DOHH2 (cell line): Measurements from ENCODE around the gene TAPBP.
A peak's percentile ranks its signal among the peaks of the same experiment; 100 is the strongest.
"Not testable (repeated sequence)": the region's sequence is repeated elsewhere in the genome, so short reads cannot be mapped to it uniquely, and the experiment has no call there.

Source experiments
- H3F3A ChIP-seq: fragments of 200-600 bp; sonication (generic), shearing (Covaris generic); 2 replicates; pipeline ENCODE4 v1.6.0; 2016; ENCODE audit warnings: antibody characterized with exemption, mild to moderate bottlenecking; ENCODE audit not compliant: control insufficient read depth, insufficient read depth
- H3K27ac ChIP-seq: fragments of 200-600 bp; sonication (generic); 2 replicates; pipeline ENCODE4 v1.5.1; 2014; ENCODE audit warnings: low read depth, mild to moderate bottlenecking, low read length, moderate library complexity
- H3K27me3 ChIP-seq: fragments of 200-600 bp; sonication (generic); 2 replicates; pipeline ENCODE4 v1.6.1; 2014; ENCODE audit warnings: mild to moderate bottlenecking, low read length, mixed read lengths; ENCODE audit not compliant: control insufficient read depth
- H3K36me3 ChIP-seq: fragments of 200-600 bp; sonication (generic); 2 replicates; pipeline ENCODE4 v1.6.1; 2014; ENCODE audit warnings: mild to moderate bottlenecking, low read length, moderate library complexity, mixed read lengths; ENCODE audit not compliant: control insufficient read depth
- H3K4me1 ChIP-seq: fragments of 200-600 bp; sonication (generic); 2 replicates; pipeline ENCODE4 v1.6.1; 2014; ENCODE audit warnings: mild to moderate bottlenecking, low read length, mixed read lengths; ENCODE audit not compliant: control insufficient read depth
- H3K4me2 ChIP-seq: fragments of 200-600 bp; sonication (generic); 2 replicates; pipeline ENCODE4 v1.6.0; 2014; ENCODE audit warnings: mild to moderate bottlenecking, low read length, moderate library complexity
- H3K4me3 ChIP-seq: fragments of 200-600 bp; sonication (generic); 2 replicates; pipeline ENCODE4 v1.5.1; 2014; ENCODE audit warnings: mild to moderate bottlenecking, low read length, mixed read lengths
- H3K79me2 ChIP-seq: fragments of 200-600 bp; sonication (generic); 2 replicates; pipeline ENCODE4 v1.6.1; 2014; ENCODE audit warnings: mild to moderate bottlenecking, low read length, mixed read lengths; ENCODE audit not compliant: control insufficient read depth
- H3K9me2 ChIP-seq: fragments of 200-600 bp; sonication (generic); replicated peaks from 2 replicates; pipeline ENCODE4 v1.6.1; 2014; ENCODE audit warnings: mild to moderate bottlenecking, low read length, mixed read lengths; ENCODE audit not compliant: control insufficient read depth
- H3K9me3 ChIP-seq: fragments of 200-600 bp; sonication (generic); 2 replicates; pipeline ENCODE4 v1.6.1; 2014; ENCODE audit warnings: antibody characterized with exemption, low read length, mixed read lengths; ENCODE audit not compliant: control insufficient read depth, insufficient read depth
- H4K20me1 ChIP-seq: fragments of 200-600 bp; sonication (generic); 2 replicates; pipeline ENCODE4 v1.6.0; 2014; ENCODE audit warnings: low read depth, mild to moderate bottlenecking, antibody characterized with exemption, low read length, moderate library complexity; ENCODE audit not compliant: control insufficient read depth, insufficient read depth
- CTCF ChIP-seq: fragments of 200-600 bp; sonication (generic); IDR thresholded peaks from one replicate; pipeline ENCODE4 v1.5.1; 2014; ENCODE audit warnings: antibody characterized with exemption, mild to moderate bottlenecking, low read depth, low read length; ENCODE audit not compliant: poor library complexity, severe bottlenecking
- EZH2phosphoT487 ChIP-seq: fragments of 200-600 bp; sonication (generic); IDR thresholded peaks from 2 replicates; pipeline ENCODE4 v1.6.1; 2017; ENCODE audit warnings: borderline replicate concordance, mild to moderate bottlenecking, antibody characterized with exemption, low read length, moderate library complexity, mixed read lengths

The TAPBP gene

DNA sequence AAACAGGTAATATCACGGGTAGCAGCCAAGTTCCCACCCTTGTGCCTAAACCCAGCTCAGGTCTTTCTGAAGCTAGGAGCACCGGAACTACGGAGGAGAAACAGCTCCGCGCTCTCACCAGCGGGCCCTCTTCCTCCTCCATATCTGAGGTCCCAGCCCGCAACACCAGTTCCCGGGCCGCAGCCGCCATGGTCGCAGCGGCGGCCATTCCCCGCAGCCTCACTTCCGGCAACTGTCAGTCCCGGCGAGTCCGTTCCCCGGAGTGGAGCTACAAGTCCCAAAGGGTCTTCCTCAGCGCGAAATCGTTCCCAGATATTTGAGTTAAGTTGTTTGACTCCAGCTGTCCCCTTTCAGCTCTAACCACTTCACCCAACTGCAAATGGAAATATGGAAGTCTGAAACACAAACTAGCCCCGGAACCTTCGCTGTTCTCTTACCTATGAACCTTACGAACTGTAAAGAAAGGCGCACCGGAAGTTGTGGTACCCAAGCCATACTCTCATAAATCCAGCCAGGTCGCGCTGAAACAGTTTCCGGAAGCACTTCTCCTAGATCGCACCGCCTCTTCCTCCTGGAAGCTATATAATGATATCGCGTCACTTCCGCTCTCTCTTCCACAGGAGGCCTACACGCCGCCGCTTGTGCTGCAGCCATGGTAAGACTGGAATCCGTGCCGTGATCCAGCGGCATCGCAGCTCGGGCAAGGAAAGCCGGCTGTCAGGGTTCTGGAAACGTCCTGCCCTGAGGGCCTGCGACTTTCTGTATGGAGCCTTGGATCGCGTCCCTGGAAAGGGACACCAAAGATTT lies 42.2 kb downstream of the TAPBP start, which contains the start of the genes RPS18 and VPS52:
TSS of gene RPS18 (plus strand) at position 608 of the 807 bp plus-strand sequence. CDS start at position 653, 45 bp downstream.
TSS of gene VPS52 (minus strand) at position 409 of the 807 bp plus-strand sequence. CDS start at position 208, 201 bp downstream.
- Histone ChIP-seq H3K4me2 (peak within 1 kb of the TSS; percentile 99), H3K27me3 (no peaks in the 10 kb centered on the region), H3F3A (peaks cover 48% of the 10 kb centered on the region), H3K79me2 (peaks cover 67% of the 10 kb centered on the region), H3K9me2 (no peaks in the 10 kb centered on the region), H3K36me3 (peaks cover 86% of the 10 kb centered on the region), H3K4me3 (peak within 1 kb of the TSS; percentile 93), H4K20me1 (peaks cover 25% of the 10 kb centered on the region), H3K27ac (peak within 1 kb of the TSS; percentile 80), H3K9me3 (no peaks in the 10 kb centered on the region), H3K4me1 (peaks cover 42% of the 10 kb centered on the region)
- TF ChIP-seq CTCF (no peak), EZH2phosphoT487 (no peak)

DNA sequence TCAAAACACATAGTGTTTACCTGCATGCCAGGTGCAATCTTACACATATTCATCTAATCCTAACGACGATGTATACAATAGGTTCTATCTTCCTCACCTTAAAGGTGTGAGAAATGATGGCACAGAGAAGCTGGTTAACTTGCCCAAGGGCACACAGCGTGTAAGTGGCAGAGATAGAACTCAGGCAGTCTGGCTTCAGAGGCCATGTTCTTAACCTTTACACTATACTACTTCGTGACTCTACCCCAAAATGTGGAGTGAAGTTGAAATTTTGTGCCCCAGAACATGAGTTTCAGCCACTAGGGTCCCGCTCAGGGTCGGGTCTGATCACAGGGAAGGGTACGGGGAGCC lies 42.8 kb downstream of the TAPBP start:
- Histone ChIP-seq H3F3A (peaks cover 42% of the 10 kb centered on the region), H3K27me3 (no peaks in the 10 kb centered on the region), H3K79me2 (peaks cover 67% of the 10 kb centered on the region), H4K20me1 (peaks cover 25% of the 10 kb centered on the region), H3K36me3 (peaks cover 86% of the 10 kb centered on the region), H3K27ac (peak overlapping the region; percentile 80), H3K9me3 (no peaks in the 10 kb centered on the region), H3K4me1 (peaks cover 37% of the 10 kb centered on the region), H3K9me2 (no peaks in the 10 kb centered on the region), H3K4me3 (peak overlapping the region; percentile 93), H3K4me2 (peak overlapping the region; percentile 69)
- TF ChIP-seq CTCF (peak; percentile 36), EZH2phosphoT487 (no peak)

GRCh38 chr6:33264015-33264414 lies 49.9 kb downstream of the TAPBP start:
- no peak overlapping the region for H3K4me3 ChIP-seq
- peaks cover 81% of the 10 kb centered on the region for H3K36me3 ChIP-seq
- H3K9me3 ChIP-seq: no peaks in the 10 kb centered on the region
- no peak for TF ChIP-seq CTCF
- no peak for TF ChIP-seq EZH2phosphoT487
- H3F3A ChIP-seq: no peaks in the 10 kb centered on the region
- no peaks in the 10 kb centered on the region for H3K4me1 ChIP-seq
- H3K27ac ChIP-seq: no peak overlapping the region
- no peaks in the 10 kb centered on the region for H4K20me1 ChIP-seq
- no peaks in the 10 kb centered on the region for H3K9me2 ChIP-seq
- no peaks in the 10 kb centered on the region for H3K79me2 ChIP-seq
- H3K4me2 ChIP-seq: no peak overlapping the region
- no peaks in the 10 kb centered on the region for H3K27me3 ChIP-seq

DNA sequence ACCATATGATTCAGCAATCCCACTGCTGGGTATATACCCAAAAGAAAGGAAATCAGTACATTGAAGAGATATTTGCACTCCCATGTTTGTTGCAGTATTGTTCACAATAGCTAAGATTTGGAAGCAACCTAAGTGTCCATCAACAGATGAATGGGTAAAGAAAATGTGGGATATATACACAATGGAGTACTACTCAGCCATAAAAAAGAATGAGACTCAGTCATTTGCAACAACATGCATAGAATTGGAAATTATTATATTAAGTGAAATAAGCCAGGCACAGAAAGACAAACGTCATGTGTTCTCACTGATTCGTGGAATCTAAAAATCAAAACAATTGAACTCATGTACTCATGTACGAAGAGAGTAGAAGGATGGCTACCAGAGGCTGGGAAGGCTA lies 51.4 kb downstream of the TAPBP start:
- not testable (repeated sequence) for H3K4me3 ChIP-seq, H3K79me2 ChIP-seq, H3K27ac ChIP-seq, H3K27me3 ChIP-seq, H3F3A ChIP-seq, H3K4me1 ChIP-seq, H3K4me2 ChIP-seq, H4K20me1 ChIP-seq, H3K9me2 ChIP-seq, H3K9me3 ChIP-seq
- peaks cover 71% of the 10 kb centered on the region for H3K36me3 ChIP-seq
